ENCODE measurements around the gene EP400. TPM values are rescaled to one million over a fixed set of nuclear protein-coding genes. Genes with fewer than 3 reads are reported as not detected.
"Not testable (repeated sequence)": the region's sequence is repeated elsewhere in the genome, so short reads cannot be mapped to it uniquely, and the experiment has no call there.

The EP400 gene
- total RNA-seq, 1 experiment from 2014 or later: 6.7 TPM

- DNase-seq (ENCODE audit: low spot score): no peak
Measured at GRCh38 chr12:131950182-131950913, 606 bp downstream of the EP400 start.

GRCh38 chr12:131953810-131954209, 4.1 kb downstream of the EP400 start:
- not testable (repeated sequence) for DNase-seq (ENCODE audit: low spot score)

- DNase-seq (ENCODE audit: low spot score): not testable (repeated sequence)
Measured at GRCh38 chr12:131954460-131954859, 4.7 kb downstream of the EP400 start.

GRCh38 chr12:131959116-131959515, 9.4 kb downstream of the EP400 start:
- DNase-seq (ENCODE audit: low spot score): no peak

- no peak for DNase-seq (ENCODE audit: low spot score)
Measured at GRCh38 chr12:131959641-131960589, 10.2 kb downstream of the EP400 start.

GRCh38 chr12:131960590-131961325, 11.0 kb downstream of the EP400 start:
- DNase-seq (ENCODE audit: low spot score): not testable (repeated sequence)

- DNase-seq (ENCODE audit: low spot score): not testable (repeated sequence)
Measured at GRCh38 chr12:131961328-131961727, 11.6 kb downstream of the EP400 start.

- DNase-seq (ENCODE audit: low spot score): no peak
Measured at GRCh38 chr12:131962069-131962468, 12.3 kb downstream of the EP400 start.

GRCh38 chr12:131963381-131963780, 13.6 kb downstream of the EP400 start:
- no peak for DNase-seq (ENCODE audit: low spot score)

- no peak for DNase-seq (ENCODE audit: low spot score)
Measured at GRCh38 chr12:131965073-131965472, 15.3 kb downstream of the EP400 start.

GRCh38 chr12:131971226-131971625, 21.5 kb downstream of the EP400 start:
- DNase-seq (ENCODE audit: low spot score): no peak

- DNase-seq (ENCODE audit: low spot score): no peak
Measured at GRCh38 chr12:131975228-131975627, 25.5 kb downstream of the EP400 start.

GRCh38 chr12:131979606-131980005, 29.9 kb downstream of the EP400 start:
- DNase-seq (ENCODE audit: low spot score): no peak

- no peak for DNase-seq (ENCODE audit: low spot score)
Measured at GRCh38 chr12:131980263-131980662, 30.5 kb downstream of the EP400 start.

- DNase-seq (ENCODE audit: low spot score): no peak
Measured at GRCh38 chr12:131981388-131981787, 31.6 kb downstream of the EP400 start.

- no peak for DNase-seq (ENCODE audit: low spot score)
Measured at GRCh38 chr12:131982041-131982440, 32.3 kb downstream of the EP400 start.

GRCh38 chr12:131983026-131983425, 33.3 kb downstream of the EP400 start:
- DNase-seq (ENCODE audit: low spot score): no peak

- DNase-seq (ENCODE audit: low spot score): no peak
Measured at GRCh38 chr12:131983554-131983953, 33.8 kb downstream of the EP400 start.

- no peak for DNase-seq (ENCODE audit: low spot score)
Measured at GRCh38 chr12:131984334-131984733, 34.6 kb downstream of the EP400 start.

- not testable (repeated sequence) for DNase-seq (ENCODE audit: low spot score)
Measured at GRCh38 chr12:131985510-131985875, 35.8 kb downstream of the EP400 start.

- DNase-seq (ENCODE audit: low spot score): no peak
Measured at GRCh38 chr12:131986361-131986760, 36.6 kb downstream of the EP400 start.

- no peak for DNase-seq (ENCODE audit: low spot score)
Measured at GRCh38 chr12:131986910-131987309, 37.2 kb downstream of the EP400 start.
